MM.1S (cell line): ENCODE data around the gene TNIK.

Experiments used
- DNase-seq: peaks from one replicate; pipeline ENCODE4 v3.0.0-alpha.2; 2015
- H2AFZ ChIP-seq: fragments of 300-600 bp; sonication (generic); 2 replicates; pipeline ENCODE4 v1.6.0; 2016; ENCODE audit warnings: antibody characterized with exemption, low read length
- H3F3A ChIP-seq: fragments of 300-600 bp; sonication (generic); 2 replicates; pipeline ENCODE4 v1.6.1; 2016; ENCODE audit warnings: mild to moderate bottlenecking, antibody characterized with exemption, low read length, moderate library complexity, mixed read lengths; ENCODE audit not compliant: insufficient read depth
- H3K27ac ChIP-seq: fragments of 300-600 bp; sonication (generic); 2 replicates; pipeline ENCODE4 v1.5.1; 2016; ENCODE audit warnings: mild to moderate bottlenecking, low read length
- H3K27me3 ChIP-seq: fragments of 300-600 bp; sonication (generic); replicated peaks from 2 replicates; pipeline ENCODE4 v1.6.0; 2016; ENCODE audit warnings: low read length; ENCODE audit not compliant: insufficient read depth
- H3K36me3 ChIP-seq: fragments of 300-600 bp; sonication (generic); replicated peaks from 2 replicates; pipeline ENCODE4 v1.6.1; 2016; ENCODE audit warnings: mild to moderate bottlenecking, low read length, mixed read lengths; ENCODE audit not compliant: insufficient read depth
- H3K4me1 ChIP-seq: fragments of 300-600 bp; sonication (generic); 2 replicates; pipeline ENCODE4 v1.6.1; 2016; ENCODE audit warnings: low read length, mixed read lengths
- H3K4me2 ChIP-seq: fragments of 300-600 bp; sonication (generic); 2 replicates; pipeline ENCODE4 v1.6.0; 2016; ENCODE audit warnings: low read depth, low read length
- H3K4me3 ChIP-seq: fragments of 300-600 bp; sonication (generic); 2 replicates; pipeline ENCODE4 v1.5.1; 2016; ENCODE audit warnings: low read length, mixed read lengths
- H3K79me2 ChIP-seq: fragments of 300-600 bp; sonication (generic); 2 replicates; pipeline ENCODE4 v1.6.1; 2016; ENCODE audit warnings: mixed run types, low read length, mixed read lengths
- H3K9ac ChIP-seq: fragments of 300-600 bp; sonication (generic); 2 replicates; pipeline ENCODE4 v1.6.1; 2016; ENCODE audit warnings: low read length, mixed read lengths
- H3K9me2 ChIP-seq: fragments of 300-600 bp; sonication (generic); replicated peaks from 2 replicates; pipeline ENCODE4 v1.6.1; 2016; ENCODE audit warnings: mild to moderate bottlenecking, low read length, mixed read lengths; ENCODE audit not compliant: insufficient read depth
- H3K9me3 ChIP-seq: fragments of 300-600 bp; sonication (generic); replicated peaks from 2 replicates; pipeline ENCODE4 v1.6.1; 2016; ENCODE audit warnings: mild to moderate bottlenecking, low read length, mixed read lengths; ENCODE audit not compliant: insufficient read depth
- H4K20me1 ChIP-seq: fragments of 300-600 bp; sonication (generic); 2 replicates; pipeline ENCODE4 v1.6.1; 2016; ENCODE audit warnings: mild to moderate bottlenecking, low read length, moderate library complexity, mixed read lengths; ENCODE audit not compliant: insufficient read depth
- EZH2 ChIP-seq: fragments of 300-600 bp; sonication (generic); optimal IDR thresholded peaks from 2 replicates; pipeline ENCODE3; 2017; ENCODE audit warnings: low read depth, mild to moderate bottlenecking, antibody characterized with exemption, low read length, mixed read lengths
- EZH2phosphoT487 ChIP-seq: fragments of 300-600 bp; sonication (generic); IDR thresholded peaks from 2 replicates; pipeline ENCODE4 v1.6.1; 2018; ENCODE audit warnings: antibody characterized with exemption, low read length
- TF ChIP-seq, protein P1 (sequence below): fragments of 300-600 bp; sonication (generic); IDR thresholded peaks from 2 replicates; pipeline ENCODE4 v1.5.1; 2016; ENCODE audit warnings: antibody characterized with exemption, low read length, mixed read lengths

The TNIK gene

DNA sequence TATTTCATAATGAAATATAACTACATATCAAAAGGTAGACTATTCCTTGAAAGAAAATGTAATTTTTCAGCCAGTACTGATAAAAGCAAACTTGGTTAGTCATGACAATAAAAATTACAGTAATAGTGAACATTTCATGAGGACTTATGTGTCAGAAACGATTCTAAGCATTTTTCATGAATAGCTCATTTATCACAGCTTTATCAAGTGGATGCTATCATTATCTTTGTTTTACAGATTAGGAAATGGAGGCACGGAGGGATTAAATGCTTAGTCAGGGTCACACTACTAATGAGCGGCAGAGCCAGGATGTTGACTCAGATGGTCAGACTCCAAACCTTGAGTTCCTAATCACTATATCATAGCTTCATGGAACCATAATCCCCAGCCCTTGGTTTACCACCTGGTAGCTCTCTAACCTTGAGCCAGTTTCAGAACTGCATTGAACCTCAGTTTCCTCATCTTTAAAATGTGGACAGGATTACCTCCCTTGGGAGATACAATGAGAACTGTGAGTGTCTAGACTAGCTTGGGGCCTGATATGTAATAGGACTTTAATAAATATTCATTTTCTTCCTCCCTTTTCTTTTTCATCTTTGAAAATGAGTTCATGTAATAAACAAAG, 85.4 kb downstream of the TNIK start:
- Histone ChIP-seq H3K9me3 (no peaks in the 10 kb centered on the region), H3K9ac (peak overlapping the region; percentile 32; the same call in 1 of the 2 replicates), H3K4me1 (peaks cover 39% of the 10 kb centered on the region), H4K20me1 (no peaks in the 10 kb centered on the region), H3K27me3 (no peaks in the 10 kb centered on the region), H3K36me3 (no peaks in the 10 kb centered on the region), H3K4me2 (peak overlapping the region; percentile 76), H3K79me2 (no peaks in the 10 kb centered on the region), H3F3A (peaks cover 27% of the 10 kb centered on the region), H3K4me3 (no peak overlapping the region; the same call in 1 of the 2 replicates), H2AFZ (peak overlapping the region; percentile 70; the same call in 1 of the 2 replicates), H3K9me2 (no peaks in the 10 kb centered on the region), H3K27ac (peak overlapping the region; percentile 77; the same call in 1 of the 2 replicates)
- TF ChIP-seq, protein P1, sequence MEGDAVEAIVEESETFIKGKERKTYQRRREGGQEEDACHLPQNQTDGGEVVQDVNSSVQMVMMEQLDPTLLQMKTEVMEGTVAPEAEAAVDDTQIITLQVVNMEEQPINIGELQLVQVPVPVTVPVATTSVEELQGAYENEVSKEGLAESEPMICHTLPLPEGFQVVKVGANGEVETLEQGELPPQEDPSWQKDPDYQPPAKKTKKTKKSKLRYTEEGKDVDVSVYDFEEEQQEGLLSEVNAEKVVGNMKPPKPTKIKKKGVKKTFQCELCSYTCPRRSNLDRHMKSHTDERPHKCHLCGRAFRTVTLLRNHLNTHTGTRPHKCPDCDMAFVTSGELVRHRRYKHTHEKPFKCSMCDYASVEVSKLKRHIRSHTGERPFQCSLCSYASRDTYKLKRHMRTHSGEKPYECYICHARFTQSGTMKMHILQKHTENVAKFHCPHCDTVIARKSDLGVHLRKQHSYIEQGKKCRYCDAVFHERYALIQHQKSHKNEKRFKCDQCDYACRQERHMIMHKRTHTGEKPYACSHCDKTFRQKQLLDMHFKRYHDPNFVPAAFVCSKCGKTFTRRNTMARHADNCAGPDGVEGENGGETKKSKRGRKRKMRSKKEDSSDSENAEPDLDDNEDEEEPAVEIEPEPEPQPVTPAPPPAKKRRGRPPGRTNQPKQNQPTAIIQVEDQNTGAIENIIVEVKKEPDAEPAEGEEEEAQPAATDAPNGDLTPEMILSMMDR = no peak
- TF ChIP-seq EZH2phosphoT487 (no peak), EZH2 (no peak)
- no peak for DNase-seq

DNA sequence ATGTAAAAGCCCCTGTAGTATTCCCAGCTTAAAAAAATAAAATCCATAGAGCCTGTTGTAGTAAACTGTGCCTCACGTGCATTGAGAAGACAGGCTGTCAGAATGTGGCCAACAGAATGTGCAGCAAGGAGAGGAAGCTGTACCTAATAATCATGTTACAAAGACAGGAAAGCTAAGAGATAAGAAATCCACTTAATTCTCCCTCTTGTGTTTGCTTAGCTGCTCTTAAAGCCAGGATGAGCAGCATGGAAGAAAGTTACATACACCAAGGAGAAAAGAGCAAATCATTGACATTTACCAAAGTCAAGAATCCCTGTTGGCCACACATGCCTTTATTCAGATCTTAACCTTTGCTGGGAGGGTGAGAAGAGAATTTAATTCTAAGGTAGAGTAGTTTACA, 85.9 kb downstream of the TNIK start:
- H3K79me2 ChIP-seq = no peaks in the 10 kb centered on the region

DNA sequence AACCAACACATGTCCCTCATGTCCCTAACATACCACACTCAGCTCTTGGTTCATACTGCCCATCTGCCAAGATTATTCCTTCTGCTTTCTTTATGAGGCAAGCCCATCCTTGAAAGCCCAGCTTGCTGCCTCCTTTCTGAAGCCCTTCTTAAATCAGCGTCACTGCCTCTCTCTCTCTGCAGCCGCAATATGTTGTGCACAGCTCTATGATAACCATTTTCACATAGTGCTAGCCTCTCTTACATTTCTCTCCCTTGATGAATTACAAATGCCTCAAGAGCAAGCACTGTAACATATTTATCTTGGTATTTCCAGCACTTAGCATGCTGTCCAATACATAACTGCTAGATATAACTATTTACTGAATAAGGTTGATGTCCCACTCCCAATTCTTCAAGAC, 86.5 kb downstream of the TNIK start:
- Histone ChIP-seq H3K4me2 (no peak overlapping the region), H3K27ac (no peak overlapping the region), H2AFZ (no peak overlapping the region), H4K20me1 (no peaks in the 10 kb centered on the region), H3K9ac (no peak overlapping the region), H3K9me3 (no peaks in the 10 kb centered on the region), H3K27me3 (no peaks in the 10 kb centered on the region), H3K79me2 (no peaks in the 10 kb centered on the region), H3K36me3 (no peaks in the 10 kb centered on the region), H3K4me3 (no peak overlapping the region), H3K4me1 (peaks cover 39% of the 10 kb centered on the region), H3K9me2 (no peaks in the 10 kb centered on the region), H3F3A (peaks cover 27% of the 10 kb centered on the region)
- no peak for TF ChIP-seq EZH2
- no peak for TF ChIP-seq EZH2phosphoT487
- TF ChIP-seq, protein P1 = no peak
- no peak for DNase-seq

More for the DNA sequence above, 85.9 kb downstream of the TNIK start:
- H3K36me3 ChIP-seq = no peaks in the 10 kb centered on the region
- no peaks in the 10 kb centered on the region for H3K9me3 ChIP-seq
- no peak overlapping the region; the same call in 1 of the 2 replicates for H3K4me2 ChIP-seq
- no peak overlapping the region for H3K4me3 ChIP-seq
- no peak overlapping the region for H3K27ac ChIP-seq
- H2AFZ ChIP-seq = no peak overlapping the region
- H3K4me1 ChIP-seq = peaks cover 39% of the 10 kb centered on the region
- no peaks in the 10 kb centered on the region for H3K9me2 ChIP-seq
- TF ChIP-seq, protein P1 = no peak
- no peak for TF ChIP-seq EZH2
- TF ChIP-seq EZH2phosphoT487 = no peak
- peaks cover 27% of the 10 kb centered on the region for H3F3A ChIP-seq
- no peak overlapping the region for H3K9ac ChIP-seq
- H4K20me1 ChIP-seq = no peaks in the 10 kb centered on the region
- H3K27me3 ChIP-seq = no peaks in the 10 kb centered on the region
- no peak for DNase-seq
